Loucy (cell line): Measurements from ENCODE around the gene RUNX1.

Experiments used
- EZH2phosphoT487 ChIP-seq: fragments of 200-600 bp; IDR thresholded peaks from 2 replicates; pipeline ENCODE4 v1.6.1; 2018; ENCODE audit warnings: antibody characterized with exemption, mild to moderate bottlenecking, moderate library complexity, borderline replicate concordance
- TF ChIP-seq, protein P1 (sequence below): fragments of 200-600 bp; sonication (generic); conservative IDR thresholded peaks from 2 replicates; pipeline ENCODE4 v1.5.1; 2014; ENCODE audit warnings: mild to moderate bottlenecking, antibody characterized with exemption, low read length

GRCh38 chr21:34953950-34954349, 95.2 kb downstream of the RUNX1 start:
- TF ChIP-seq EZH2phosphoT487, result no peak
- TF ChIP-seq, protein P1, sequence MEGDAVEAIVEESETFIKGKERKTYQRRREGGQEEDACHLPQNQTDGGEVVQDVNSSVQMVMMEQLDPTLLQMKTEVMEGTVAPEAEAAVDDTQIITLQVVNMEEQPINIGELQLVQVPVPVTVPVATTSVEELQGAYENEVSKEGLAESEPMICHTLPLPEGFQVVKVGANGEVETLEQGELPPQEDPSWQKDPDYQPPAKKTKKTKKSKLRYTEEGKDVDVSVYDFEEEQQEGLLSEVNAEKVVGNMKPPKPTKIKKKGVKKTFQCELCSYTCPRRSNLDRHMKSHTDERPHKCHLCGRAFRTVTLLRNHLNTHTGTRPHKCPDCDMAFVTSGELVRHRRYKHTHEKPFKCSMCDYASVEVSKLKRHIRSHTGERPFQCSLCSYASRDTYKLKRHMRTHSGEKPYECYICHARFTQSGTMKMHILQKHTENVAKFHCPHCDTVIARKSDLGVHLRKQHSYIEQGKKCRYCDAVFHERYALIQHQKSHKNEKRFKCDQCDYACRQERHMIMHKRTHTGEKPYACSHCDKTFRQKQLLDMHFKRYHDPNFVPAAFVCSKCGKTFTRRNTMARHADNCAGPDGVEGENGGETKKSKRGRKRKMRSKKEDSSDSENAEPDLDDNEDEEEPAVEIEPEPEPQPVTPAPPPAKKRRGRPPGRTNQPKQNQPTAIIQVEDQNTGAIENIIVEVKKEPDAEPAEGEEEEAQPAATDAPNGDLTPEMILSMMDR, result no peak
